Measurements from ENCODE around the gene DUSP12.

DNA sequence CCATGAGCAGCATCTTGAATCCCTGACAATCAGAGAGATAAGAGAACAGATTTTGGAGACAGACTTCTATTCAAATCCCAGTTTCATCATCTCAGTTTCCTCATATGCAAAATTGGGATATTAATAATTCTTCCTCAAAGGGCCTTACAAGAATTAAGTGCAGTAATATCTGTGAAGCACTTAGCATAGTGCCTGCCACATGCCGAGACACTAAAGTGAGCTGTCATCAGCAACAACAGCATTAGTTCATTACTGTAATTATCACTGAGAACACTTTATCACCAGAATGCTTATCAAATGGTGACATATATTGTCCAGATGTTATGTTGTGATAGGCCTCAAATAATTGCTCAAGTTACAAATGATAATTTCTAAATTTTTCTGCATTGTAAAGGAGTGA lies 29.2 kb upstream of the DUSP12 start:
- TF ChIP-seq, protein P1, sequence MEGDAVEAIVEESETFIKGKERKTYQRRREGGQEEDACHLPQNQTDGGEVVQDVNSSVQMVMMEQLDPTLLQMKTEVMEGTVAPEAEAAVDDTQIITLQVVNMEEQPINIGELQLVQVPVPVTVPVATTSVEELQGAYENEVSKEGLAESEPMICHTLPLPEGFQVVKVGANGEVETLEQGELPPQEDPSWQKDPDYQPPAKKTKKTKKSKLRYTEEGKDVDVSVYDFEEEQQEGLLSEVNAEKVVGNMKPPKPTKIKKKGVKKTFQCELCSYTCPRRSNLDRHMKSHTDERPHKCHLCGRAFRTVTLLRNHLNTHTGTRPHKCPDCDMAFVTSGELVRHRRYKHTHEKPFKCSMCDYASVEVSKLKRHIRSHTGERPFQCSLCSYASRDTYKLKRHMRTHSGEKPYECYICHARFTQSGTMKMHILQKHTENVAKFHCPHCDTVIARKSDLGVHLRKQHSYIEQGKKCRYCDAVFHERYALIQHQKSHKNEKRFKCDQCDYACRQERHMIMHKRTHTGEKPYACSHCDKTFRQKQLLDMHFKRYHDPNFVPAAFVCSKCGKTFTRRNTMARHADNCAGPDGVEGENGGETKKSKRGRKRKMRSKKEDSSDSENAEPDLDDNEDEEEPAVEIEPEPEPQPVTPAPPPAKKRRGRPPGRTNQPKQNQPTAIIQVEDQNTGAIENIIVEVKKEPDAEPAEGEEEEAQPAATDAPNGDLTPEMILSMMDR (conservative IDR thresholded peaks at IDR 0.05; ENCODE audit: low read depth in 2 of 2): no peak
- TF ChIP-seq EZH2 (IDR thresholded peaks at IDR 0.05; ENCODE audit: low read depth, unreplicated experiment) (no peak), POLR2AphosphoS5 (IDR thresholded peaks at IDR 0.05; ENCODE audit: low read depth) (no peak), NANOG (IDR thresholded peaks at IDR 0.05; ENCODE audit: borderline replicate concordance) (no peak), ZNF331 (CRISPR knock-in tag; IDR thresholded peaks at IDR 0.05; ENCODE audit: low read depth) (no peak), EZH2phosphoT487 (IDR thresholded peaks at IDR 0.05; ENCODE audit: unreplicated experiment) (no peak), CREB1 (CRISPR knock-in tag; IDR thresholded peaks at IDR 0.05; ENCODE audit: low read depth) (no peak), JUNB (IDR thresholded peaks at IDR 0.05; ENCODE audit: unreplicated experiment) (no peak), STAT1 (IDR thresholded peaks at IDR 0.05; ENCODE audit: unreplicated experiment) (no peak), ZNF114 (CRISPR knock-in tag; IDR thresholded peaks at IDR 0.05) (no peak)
- TF ChIP-seq, protein P2, sequence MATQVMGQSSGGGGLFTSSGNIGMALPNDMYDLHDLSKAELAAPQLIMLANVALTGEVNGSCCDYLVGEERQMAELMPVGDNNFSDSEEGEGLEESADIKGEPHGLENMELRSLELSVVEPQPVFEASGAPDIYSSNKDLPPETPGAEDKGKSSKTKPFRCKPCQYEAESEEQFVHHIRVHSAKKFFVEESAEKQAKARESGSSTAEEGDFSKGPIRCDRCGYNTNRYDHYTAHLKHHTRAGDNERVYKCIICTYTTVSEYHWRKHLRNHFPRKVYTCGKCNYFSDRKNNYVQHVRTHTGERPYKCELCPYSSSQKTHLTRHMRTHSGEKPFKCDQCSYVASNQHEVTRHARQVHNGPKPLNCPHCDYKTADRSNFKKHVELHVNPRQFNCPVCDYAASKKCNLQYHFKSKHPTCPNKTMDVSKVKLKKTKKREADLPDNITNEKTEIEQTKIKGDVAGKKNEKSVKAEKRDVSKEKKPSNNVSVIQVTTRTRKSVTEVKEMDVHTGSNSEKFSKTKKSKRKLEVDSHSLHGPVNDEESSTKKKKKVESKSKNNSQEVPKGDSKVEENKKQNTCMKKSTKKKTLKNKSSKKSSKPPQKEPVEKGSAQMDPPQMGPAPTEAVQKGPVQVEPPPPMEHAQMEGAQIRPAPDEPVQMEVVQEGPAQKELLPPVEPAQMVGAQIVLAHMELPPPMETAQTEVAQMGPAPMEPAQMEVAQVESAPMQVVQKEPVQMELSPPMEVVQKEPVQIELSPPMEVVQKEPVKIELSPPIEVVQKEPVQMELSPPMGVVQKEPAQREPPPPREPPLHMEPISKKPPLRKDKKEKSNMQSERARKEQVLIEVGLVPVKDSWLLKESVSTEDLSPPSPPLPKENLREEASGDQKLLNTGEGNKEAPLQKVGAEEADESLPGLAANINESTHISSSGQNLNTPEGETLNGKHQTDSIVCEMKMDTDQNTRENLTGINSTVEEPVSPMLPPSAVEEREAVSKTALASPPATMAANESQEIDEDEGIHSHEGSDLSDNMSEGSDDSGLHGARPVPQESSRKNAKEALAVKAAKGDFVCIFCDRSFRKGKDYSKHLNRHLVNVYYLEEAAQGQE (IDR thresholded peaks at IDR 0.05; ENCODE audit: unreplicated experiment): no peak
- TF ChIP-seq, protein P3, sequence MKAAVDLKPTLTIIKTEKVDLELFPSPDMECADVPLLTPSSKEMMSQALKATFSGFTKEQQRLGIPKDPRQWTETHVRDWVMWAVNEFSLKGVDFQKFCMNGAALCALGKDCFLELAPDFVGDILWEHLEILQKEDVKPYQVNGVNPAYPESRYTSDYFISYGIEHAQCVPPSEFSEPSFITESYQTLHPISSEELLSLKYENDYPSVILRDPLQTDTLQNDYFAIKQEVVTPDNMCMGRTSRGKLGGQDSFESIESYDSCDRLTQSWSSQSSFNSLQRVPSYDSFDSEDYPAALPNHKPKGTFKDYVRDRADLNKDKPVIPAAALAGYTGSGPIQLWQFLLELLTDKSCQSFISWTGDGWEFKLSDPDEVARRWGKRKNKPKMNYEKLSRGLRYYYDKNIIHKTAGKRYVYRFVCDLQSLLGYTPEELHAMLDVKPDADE (IDR thresholded peaks at IDR 0.05): no peak
- TF ChIP-seq, protein P4, sequence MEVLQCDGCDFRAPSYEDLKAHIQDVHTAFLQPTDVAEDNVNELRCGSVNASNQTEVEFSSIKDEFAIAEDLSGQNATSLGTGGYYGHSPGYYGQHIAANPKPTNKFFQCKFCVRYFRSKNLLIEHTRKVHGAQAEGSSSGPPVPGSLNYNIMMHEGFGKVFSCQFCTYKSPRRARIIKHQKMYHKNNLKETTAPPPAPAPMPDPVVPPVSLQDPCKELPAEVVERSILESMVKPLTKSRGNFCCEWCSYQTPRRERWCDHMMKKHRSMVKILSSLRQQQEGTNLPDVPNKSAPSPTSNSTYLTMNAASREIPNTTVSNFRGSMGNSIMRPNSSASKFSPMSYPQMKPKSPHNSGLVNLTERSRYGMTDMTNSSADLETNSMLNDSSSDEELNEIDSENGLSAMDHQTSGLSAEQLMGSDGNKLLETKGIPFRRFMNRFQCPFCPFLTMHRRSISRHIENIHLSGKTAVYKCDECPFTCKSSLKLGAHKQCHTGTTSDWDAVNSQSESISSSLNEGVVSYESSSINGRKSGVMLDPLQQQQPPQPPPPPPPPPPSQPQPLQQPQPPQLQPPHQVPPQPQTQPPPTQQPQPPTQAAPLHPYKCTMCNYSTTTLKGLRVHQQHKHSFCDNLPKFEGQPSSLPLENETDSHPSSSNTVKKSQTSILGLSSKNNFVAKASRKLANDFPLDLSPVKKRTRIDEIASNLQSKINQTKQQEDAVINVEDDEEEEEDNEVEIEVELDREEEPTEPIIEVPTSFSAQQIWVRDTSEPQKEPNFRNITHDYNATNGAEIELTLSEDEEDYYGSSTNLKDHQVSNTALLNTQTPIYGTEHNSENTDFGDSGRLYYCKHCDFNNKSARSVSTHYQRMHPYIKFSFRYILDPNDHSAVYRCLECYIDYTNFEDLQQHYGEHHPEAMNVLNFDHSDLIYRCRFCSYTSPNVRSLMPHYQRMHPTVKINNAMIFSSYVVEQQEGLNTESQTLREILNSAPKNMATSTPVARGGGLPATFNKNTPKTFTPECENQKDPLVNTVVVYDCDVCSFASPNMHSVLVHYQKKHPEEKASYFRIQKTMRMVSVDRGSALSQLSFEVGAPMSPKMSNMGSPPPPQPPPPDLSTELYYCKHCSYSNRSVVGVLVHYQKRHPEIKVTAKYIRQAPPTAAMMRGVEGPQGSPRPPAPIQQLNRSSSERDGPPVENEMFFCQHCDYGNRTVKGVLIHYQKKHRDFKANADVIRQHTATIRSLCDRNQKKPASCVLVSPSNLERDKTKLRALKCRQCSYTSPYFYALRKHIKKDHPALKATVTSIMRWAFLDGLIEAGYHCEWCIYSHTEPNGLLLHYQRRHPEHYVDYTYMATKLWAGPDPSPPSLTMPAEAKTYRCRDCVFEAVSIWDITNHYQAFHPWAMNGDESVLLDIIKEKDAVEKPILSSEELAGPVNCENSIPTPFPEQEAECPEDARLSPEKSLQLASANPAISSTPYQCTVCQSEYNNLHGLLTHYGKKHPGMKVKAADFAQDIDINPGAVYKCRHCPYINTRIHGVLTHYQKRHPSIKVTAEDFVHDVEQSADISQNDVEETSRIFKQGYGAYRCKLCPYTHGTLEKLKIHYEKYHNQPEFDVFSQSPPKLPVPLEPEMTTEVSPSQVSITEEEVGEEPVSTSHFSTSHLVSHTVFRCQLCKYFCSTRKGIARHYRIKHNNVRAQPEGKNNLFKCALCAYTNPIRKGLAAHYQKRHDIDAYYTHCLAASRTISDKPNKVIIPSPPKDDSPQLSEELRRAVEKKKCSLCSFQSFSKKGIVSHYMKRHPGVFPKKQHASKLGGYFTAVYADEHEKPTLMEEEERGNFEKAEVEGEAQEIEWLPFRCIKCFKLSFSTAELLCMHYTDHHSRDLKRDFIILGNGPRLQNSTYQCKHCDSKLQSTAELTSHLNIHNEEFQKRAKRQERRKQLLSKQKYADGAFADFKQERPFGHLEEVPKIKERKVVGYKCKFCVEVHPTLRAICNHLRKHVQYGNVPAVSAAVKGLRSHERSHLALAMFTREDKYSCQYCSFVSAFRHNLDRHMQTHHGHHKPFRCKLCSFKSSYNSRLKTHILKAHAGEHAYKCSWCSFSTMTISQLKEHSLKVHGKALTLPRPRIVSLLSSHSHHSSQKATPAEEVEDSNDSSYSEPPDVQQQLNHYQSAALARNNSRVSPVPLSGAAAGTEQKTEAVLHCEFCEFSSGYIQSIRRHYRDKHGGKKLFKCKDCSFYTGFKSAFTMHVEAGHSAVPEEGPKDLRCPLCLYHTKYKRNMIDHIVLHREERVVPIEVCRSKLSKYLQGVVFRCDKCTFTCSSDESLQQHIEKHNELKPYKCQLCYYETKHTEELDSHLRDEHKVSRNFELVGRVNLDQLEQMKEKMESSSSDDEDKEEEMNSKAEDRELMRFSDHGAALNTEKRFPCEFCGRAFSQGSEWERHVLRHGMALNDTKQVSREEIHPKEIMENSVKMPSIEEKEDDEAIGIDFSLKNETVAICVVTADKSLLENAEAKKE (CRISPR knock-in tag; IDR thresholded peaks at IDR 0.05): no peak

Data from GM23338 (cell line).